Peyer's patch (tissue), 4 donors: Measurements from ENCODE around the gene KCNQ5.

Experiments used
- POLR2A ChIP-seq, 2 donors: fragments of 450-650 bp; IDR thresholded peaks; one replicate each; pipeline ENCODE4 v1.5.1; 2017; ENCODE audit warnings: antibody characterized with exemption in 2 of 2, mild to moderate bottlenecking in 2 of 2, moderate library complexity in 2 of 2
- TF ChIP-seq, protein P1 (sequence below), 6 experiments: fragments of 450-650 bp in 4 of 6; fragments of 200-600 bp in 2 of 6; sonication (generic) in 1 of 6; IDR thresholded peaks; one replicate each; pipeline ENCODE4 v1.5.1; 2017 to 2019; ENCODE audit warnings: antibody characterized with exemption in 6 of 6, mild to moderate bottlenecking in 3 of 6, moderate library complexity in 1 of 6

- no peak for TF ChIP-seq POLR2A (IDR thresholded peaks at IDR 0.05)
- TF ChIP-seq, protein P1, sequence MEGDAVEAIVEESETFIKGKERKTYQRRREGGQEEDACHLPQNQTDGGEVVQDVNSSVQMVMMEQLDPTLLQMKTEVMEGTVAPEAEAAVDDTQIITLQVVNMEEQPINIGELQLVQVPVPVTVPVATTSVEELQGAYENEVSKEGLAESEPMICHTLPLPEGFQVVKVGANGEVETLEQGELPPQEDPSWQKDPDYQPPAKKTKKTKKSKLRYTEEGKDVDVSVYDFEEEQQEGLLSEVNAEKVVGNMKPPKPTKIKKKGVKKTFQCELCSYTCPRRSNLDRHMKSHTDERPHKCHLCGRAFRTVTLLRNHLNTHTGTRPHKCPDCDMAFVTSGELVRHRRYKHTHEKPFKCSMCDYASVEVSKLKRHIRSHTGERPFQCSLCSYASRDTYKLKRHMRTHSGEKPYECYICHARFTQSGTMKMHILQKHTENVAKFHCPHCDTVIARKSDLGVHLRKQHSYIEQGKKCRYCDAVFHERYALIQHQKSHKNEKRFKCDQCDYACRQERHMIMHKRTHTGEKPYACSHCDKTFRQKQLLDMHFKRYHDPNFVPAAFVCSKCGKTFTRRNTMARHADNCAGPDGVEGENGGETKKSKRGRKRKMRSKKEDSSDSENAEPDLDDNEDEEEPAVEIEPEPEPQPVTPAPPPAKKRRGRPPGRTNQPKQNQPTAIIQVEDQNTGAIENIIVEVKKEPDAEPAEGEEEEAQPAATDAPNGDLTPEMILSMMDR (IDR thresholded peaks at IDR 0.05), result no peak
Measured at GRCh38 chr6:72863131-72863530, 241.3 kb downstream of the KCNQ5 start.
